PC-9 (cell line): Measurements from ENCODE around the gene RNLS. TPM values are rescaled to one million over a fixed set of nuclear protein-coding genes. Genes with fewer than 3 reads are reported as not detected.
A peak's percentile ranks its signal among the peaks of the same experiment; 100 is the strongest.

Experiments used
- BruUV-seq: library from RNA; stranded (reverse); fragments of 400-500 nt; replicated peaks from 2 replicates; lab custom pipeline; 2021; lab: Mats Ljungman, UMichigan
- CTCF ChIA-PET: fragments of 300-600 bp; sonication (Branson Sonifier 250); formaldehyde crosslinking; loops from one replicate; lab custom pipeline; 2022; ENCODE audit warnings: antibody characterized with exemption; lab: Charles Lee
- POLR2A ChIA-PET: fragments of 300-600 bp; sonication (Branson Sonifier 250); formaldehyde crosslinking; loops from one replicate; lab custom pipeline; 2022; ENCODE audit warnings: antibody characterized with exemption; ENCODE audit not compliant: unreplicated experiment; lab: Charles Lee
- DNase-seq, 2 experiments: peaks; one replicate each; pipeline versions ENCODE4 v3.0.0 to v3.0.0-alpha.2; 2015 to 2022; ENCODE audit warnings: mixed read lengths in 1 of 2
- H2AFZ ChIP-seq: fragments of 200-600 bp; sonication (generic); 2 replicates; pipeline ENCODE4 v1.8.1; 2017; ENCODE audit warnings: antibody characterized with exemption
- H3F3A ChIP-seq: fragments of 200-600 bp; sonication (generic); 2 replicates; pipeline ENCODE4 v1.8.1; 2017; ENCODE audit warnings: antibody characterized with exemption, mild to moderate bottlenecking, low read depth; ENCODE audit not compliant: insufficient read depth
- H3K27ac ChIP-seq: fragments of 200-600 bp; sonication (generic); 2 replicates; pipeline ENCODE4 v1.6.1; 2016; ENCODE audit warnings: mixed run types
- H3K27me3 ChIP-seq: fragments of 200-600 bp; sonication (generic); 2 replicates; pipeline ENCODE4 v1.6.1; 2016; ENCODE audit warnings: low read depth, mixed run types; ENCODE audit not compliant: insufficient read depth
- H3K36me3 ChIP-seq: fragments of 200-600 bp; sonication (generic); 2 replicates; pipeline ENCODE4 v1.6.1; 2016; ENCODE audit warnings: low read depth, mixed run types
- H3K4me1 ChIP-seq: fragments of 200-600 bp; sonication (generic); replicated peaks from 2 replicates; pipeline ENCODE4 v1.6.1; 2016; ENCODE audit warnings: mixed run types; ENCODE audit not compliant: insufficient read depth
- H3K4me2 ChIP-seq: fragments of 200-600 bp; sonication (generic); 2 replicates; pipeline ENCODE4 v1.6.1; 2017; ENCODE audit warnings: mixed run types
- H3K4me3 ChIP-seq: fragments of 200-600 bp; sonication (generic); 2 replicates; pipeline ENCODE4 v1.6.1; 2016; ENCODE audit warnings: mixed run types
- H3K79me2 ChIP-seq: fragments of 200-600 bp; sonication (generic); 2 replicates; pipeline ENCODE4 v1.6.1; 2017; ENCODE audit warnings: low read depth, mixed run types
- H3K9me2 ChIP-seq: fragments of 200-600 bp; sonication (generic); 2 replicates; pipeline ENCODE4 v1.8.1; 2017; ENCODE audit warnings: mild to moderate bottlenecking; ENCODE audit not compliant: insufficient read depth
- H3K9me3 ChIP-seq: fragments of 200-600 bp; sonication (generic); 2 replicates; pipeline ENCODE4 v1.8.1; 2016; ENCODE audit warnings: low read depth; ENCODE audit not compliant: insufficient read depth
- H4K20me1 ChIP-seq: fragments of 200-600 bp; sonication (generic); 2 replicates; pipeline ENCODE4 v1.8.1; 2017; ENCODE audit not compliant: insufficient read depth
- CTCF ChIP-seq: fragments of 200-600 bp; sonication (generic); conservative IDR thresholded peaks from 2 replicates; pipeline ENCODE4 v1.6.1; 2017; ENCODE audit warnings: mixed run types, antibody characterized with exemption, mild to moderate bottlenecking, moderate library complexity
- EZH2 ChIP-seq: fragments of 200-600 bp; sonication (generic); IDR thresholded peaks from 2 replicates; pipeline ENCODE4 v1.8.0; 2017; ENCODE audit warnings: antibody characterized with exemption, low read depth
- intact Hi-C: fragments of 100-400 bp; cut with micrococcal nuclease; formaldehyde crosslinking; loops from one replicate; pipeline ENCODE4 v1.10.0; 2022; ENCODE audit not compliant: unreplicated experiment
- total RNA-seq: library from RNA; stranded (reverse); gene quantifications from 2 replicates; pipeline ENCODE4 v1.2.3, GENCODE V29; 2021

Gene RNLS
- total RNA-seq, 1 experiment from 2014 or later, result not detected

- H3K4me1 ChIP-seq, result no peaks in the 10 kb centered on the region
- H3K4me2 ChIP-seq, result no peak overlapping the region
- no peaks in the 10 kb centered on the region for H3K79me2 ChIP-seq
- no TSS peak for BruUV-seq
- CTCF ChIA-PET, result no interaction called here
- no peaks in the 10 kb centered on the region for H3K9me3 ChIP-seq
- no peak for DNase-seq
- intact Hi-C loops, result no loop called here
- no peaks in the 10 kb centered on the region for H3F3A ChIP-seq
- no peaks in the 10 kb centered on the region for H3K36me3 ChIP-seq
- H3K27ac ChIP-seq, result no peak overlapping the region
- H3K27me3 ChIP-seq, result no peaks in the 10 kb centered on the region
- H2AFZ ChIP-seq, result no peak overlapping the region
- H4K20me1 ChIP-seq, result no peaks in the 10 kb centered on the region
- POLR2A ChIA-PET, result no interaction called here
- no peaks in the 10 kb centered on the region for H3K9me2 ChIP-seq
- TF ChIP-seq EZH2, result no peak
- TF ChIP-seq CTCF, result no peak
- no peak overlapping the region for H3K4me3 ChIP-seq
Measured at GRCh38 chr10:88582411-88582805, 710 bp downstream of the RNLS start.

DNA sequence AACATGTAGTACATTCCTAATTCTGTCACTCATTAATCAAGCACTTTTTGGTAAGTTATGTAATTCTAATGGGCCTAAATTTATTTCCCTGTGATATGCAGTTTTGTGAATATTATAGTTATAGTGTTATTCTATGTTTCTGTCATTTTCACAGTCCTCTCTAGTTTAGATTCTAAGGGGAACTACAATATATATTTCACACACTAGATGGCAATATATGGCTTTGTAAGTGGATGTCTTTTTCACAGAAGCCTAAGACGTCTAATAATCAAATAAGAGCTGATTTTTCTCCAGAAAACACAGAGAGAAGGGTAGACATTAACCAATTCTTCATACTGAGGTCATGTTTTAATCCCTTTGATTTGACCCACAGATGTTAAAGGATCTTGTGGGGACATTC lies 18.0 kb downstream of the RNLS start:
- Histone ChIP-seq H3K27ac (no peak overlapping the region), H3K4me1 (no peaks in the 10 kb centered on the region), H2AFZ (no peak overlapping the region), H3K9me3 (no peaks in the 10 kb centered on the region), H3K36me3 (no peaks in the 10 kb centered on the region), H3K27me3 (no peaks in the 10 kb centered on the region), H4K20me1 (no peaks in the 10 kb centered on the region), H3K79me2 (no peaks in the 10 kb centered on the region), H3F3A (no peaks in the 10 kb centered on the region), H3K4me3 (no peak overlapping the region), H3K4me2 (no peak overlapping the region), H3K9me2 (no peaks in the 10 kb centered on the region)
- ChIA-PET POLR2A (interaction anchor here (0.5 to 0.6 kb wide), 3 partner anchors 120 to 543 kb away, joined by 3 to 10 read pairs (median 4); no protein-coding TSS in a partner anchor), CTCF (interaction anchor here (0.5 to 1.1 kb wide), 5 partner anchors 11 to 710 kb away, joined by 3 to 5 read pairs (median 4); no protein-coding TSS in a partner anchor)
- intact Hi-C loops, result loop anchor here (1.0 to 10.0 kb wide), 4 partner anchors 245 to 652 kb away; no protein-coding TSS in a partner anchor
- no TSS peak for BruUV-seq
- DNase-seq, result no peak
- TF ChIP-seq CTCF (peak; percentile 60), EZH2 (no peak)

GRCh38 chr10:88562152-88562551 lies 21.0 kb downstream of the RNLS start:
- CTCF ChIA-PET, result no interaction called here
- Histone ChIP-seq H3K4me2 (no peak overlapping the region), H3K27me3 (no peaks in the 10 kb centered on the region), H3K27ac (no peak overlapping the region), H3K79me2 (no peaks in the 10 kb centered on the region), H2AFZ (no peak overlapping the region), H3F3A (no peaks in the 10 kb centered on the region), H3K36me3 (no peaks in the 10 kb centered on the region), H3K4me1 (no peaks in the 10 kb centered on the region), H3K4me3 (no peak overlapping the region), H4K20me1 (no peaks in the 10 kb centered on the region), H3K9me2 (no peaks in the 10 kb centered on the region), H3K9me3 (0 out of 2 replicates have a peak, but pooled peaks cover 3% of the 10 kb centered on the region)
- TF ChIP-seq CTCF (no peak), EZH2 (no peak)
- POLR2A ChIA-PET, result no interaction called here
- intact Hi-C loops, result loop anchor here (10.0 kb wide), 1 partner anchor 273 kb away; no protein-coding TSS in a partner anchor
- DNase-seq, result no peak
- BruUV-seq, result no TSS peak
